H9 (cell line): ENCODE data around the gene IFT27. TPM values are rescaled to one million over a fixed set of nuclear protein-coding genes. Genes with fewer than 3 reads are reported as not detected.

ENCODE experiments used
- DNase-seq: peaks from one replicate; pipeline ENCODE4 v3.0.0-alpha.2; 2017
- H2AFZ ChIP-seq: one replicate; pipeline ENCODE4 v1.6.1; 2013; ENCODE audit warnings: mild to moderate bottlenecking, low read length, control low read depth, moderate library complexity
- H2AK5ac ChIP-seq: 2 replicates; pipeline ENCODE4 v1.6.1; 2013; ENCODE audit warnings: low read length, control low read depth, mixed read lengths; ENCODE audit not compliant: insufficient read length
- H2BK120ac ChIP-seq: one replicate; pipeline ENCODE4 v1.6.1; 2013; ENCODE audit warnings: low read depth, mild to moderate bottlenecking, low read length, control low read depth, inconsistent platforms; ENCODE audit not compliant: poor library complexity, severe bottlenecking
- H2BK12ac ChIP-seq: 2 replicates; pipeline ENCODE4 v1.6.1; 2013; ENCODE audit warnings: low read length, control low read depth, mixed read lengths, low read depth; ENCODE audit not compliant: insufficient read length
- H2BK15ac ChIP-seq: 2 replicates; pipeline ENCODE4 v1.6.1; 2013; ENCODE audit warnings: low read depth, low read length, control low read depth
- H2BK20ac ChIP-seq: one replicate; pipeline ENCODE4 v1.6.1; 2013; ENCODE audit warnings: low read depth, mild to moderate bottlenecking, low read length, control low read depth, inconsistent platforms; ENCODE audit not compliant: poor library complexity, severe bottlenecking
- H2BK5ac ChIP-seq: 2 replicates; pipeline ENCODE4 v1.6.1; 2013; ENCODE audit warnings: low read length, control low read depth, mixed read lengths; ENCODE audit not compliant: insufficient read length
- H3K14ac ChIP-seq: 2 replicates; pipeline ENCODE4 v1.6.1; 2013; ENCODE audit warnings: low read length, control low read depth; ENCODE audit not compliant: insufficient read depth
- H3K18ac ChIP-seq: 2 replicates; pipeline ENCODE4 v1.6.1; 2013; ENCODE audit warnings: low read depth, mild to moderate bottlenecking, mixed read lengths, low read length, control low read depth; ENCODE audit not compliant: insufficient read length
- H3K23ac ChIP-seq: 2 replicates; pipeline ENCODE4 v1.6.1; 2013; ENCODE audit warnings: low read length, control low read depth, mixed read lengths, low read depth; ENCODE audit not compliant: insufficient read length
- H3K23me2 ChIP-seq: 2 replicates; pipeline ENCODE4 v1.6.1; 2013; ENCODE audit warnings: low read depth, mild to moderate bottlenecking, mixed read lengths, low read length, control low read depth; ENCODE audit not compliant: insufficient read length, poor library complexity, severe bottlenecking
- H3K27ac ChIP-seq: 2 replicates; pipeline ENCODE4 v1.5.1; 2013; ENCODE audit warnings: low read length, control low read depth, mixed read lengths, low read depth; ENCODE audit not compliant: insufficient read length
- H3K27me3 ChIP-seq: 2 replicates; pipeline ENCODE4 v1.6.1; 2013; ENCODE audit warnings: low read length, control low read depth, inconsistent platforms; ENCODE audit not compliant: insufficient read depth
- H3K4ac ChIP-seq: 2 replicates; pipeline ENCODE4 v1.6.1; 2013; ENCODE audit warnings: low read depth, mild to moderate bottlenecking, control low read depth, inconsistent platforms, low read length, moderate library complexity
- H3K4me1 ChIP-seq: 2 replicates; pipeline ENCODE4 v1.6.1; 2013; ENCODE audit warnings: low read length, control low read depth, inconsistent platforms; ENCODE audit not compliant: insufficient read depth
- H3K4me2 ChIP-seq: 2 replicates; pipeline ENCODE4 v1.6.1; 2013; ENCODE audit warnings: low read length, control low read depth, mixed read lengths; ENCODE audit not compliant: insufficient read length, insufficient read depth
- H3K56ac ChIP-seq: 2 replicates; pipeline ENCODE4 v1.6.1; 2013; ENCODE audit warnings: low read depth, mild to moderate bottlenecking, mixed read lengths, low read length, control low read depth; ENCODE audit not compliant: insufficient read length
- H3K79me1 ChIP-seq: 2 replicates; pipeline ENCODE4 v1.6.1; 2013; ENCODE audit warnings: low read depth, mild to moderate bottlenecking, moderate library complexity, low read length, control low read depth, inconsistent platforms; ENCODE audit not compliant: insufficient read depth, poor library complexity, severe bottlenecking
- H3K79me2 ChIP-seq: 2 replicates; pipeline ENCODE4 v1.6.1; 2013; ENCODE audit warnings: low read length, control low read depth, inconsistent platforms; ENCODE audit not compliant: insufficient read depth
- H3K9ac ChIP-seq: 2 replicates; pipeline ENCODE4 v1.6.1; 2013; ENCODE audit warnings: low read length, control low read depth, mixed read lengths; ENCODE audit not compliant: insufficient read length; ENCODE audit errors: extremely low read depth
- H3K9me3 ChIP-seq: one replicate; pipeline ENCODE4 v1.6.1; 2013; ENCODE audit warnings: low read depth, low read length, inconsistent platforms; ENCODE audit not compliant: control insufficient read depth
- H3T11ph ChIP-seq: one replicate; pipeline ENCODE4 v1.6.1; 2013; ENCODE audit warnings: mild to moderate bottlenecking, low read length, control low read depth, inconsistent platforms
- H4K20me1 ChIP-seq: one replicate; pipeline ENCODE4 v1.6.1; 2013; ENCODE audit not compliant: control insufficient read depth, insufficient read length, insufficient read depth
- H4K5ac ChIP-seq: 2 replicates; pipeline ENCODE4 v1.6.1; 2013; ENCODE audit warnings: low read depth, mild to moderate bottlenecking, mixed read lengths, low read length, control low read depth; ENCODE audit not compliant: insufficient read length
- H4K8ac ChIP-seq: replicated peaks from 2 replicates; pipeline ENCODE4 v1.6.1; 2013; ENCODE audit warnings: low read length, control low read depth, mixed read lengths, low read depth; ENCODE audit not compliant: insufficient read length
- H4K91ac ChIP-seq: 2 replicates; pipeline ENCODE4 v1.6.1; 2013; ENCODE audit warnings: low read depth, mild to moderate bottlenecking, moderate library complexity, mixed read lengths, low read length, control low read depth; ENCODE audit not compliant: insufficient read length
- H3K27ac Mint-ChIP-seq, 3 experiments: 2 replicates in 2 of 3; 3 replicates in 1 of 3; pipeline ENCODE4 v1.8.0; 2020 to 2021; ENCODE audit warnings: mixed read lengths in 3 of 3, mild to moderate bottlenecking in 1 of 3, moderate library complexity in 1 of 3
- H3K27me3 Mint-ChIP-seq: 2 replicates; pipeline ENCODE4 v1.8.0; 2021; ENCODE audit warnings: low read depth, mild to moderate bottlenecking, moderate library complexity, mixed read lengths
- H3K36me3 Mint-ChIP-seq, 3 experiments: 2 replicates in 2 of 3; 3 replicates in 1 of 3; pipeline ENCODE4 v1.8.0; 2020 to 2021; ENCODE audit warnings: low read depth in 3 of 3, mixed read lengths in 3 of 3; ENCODE audit not compliant: insufficient read depth in 1 of 3
- H3K4me1 Mint-ChIP-seq, 2 experiments: 2 replicates each; pipeline ENCODE4 v1.8.0; 2020; ENCODE audit warnings: mixed read lengths in 2 of 2
- H3K4me3 Mint-ChIP-seq, 2 experiments: 2 replicates in 1 of 2; 3 replicates in 1 of 2; pipeline ENCODE4 v1.8.0; 2020 to 2021; ENCODE audit warnings: mild to moderate bottlenecking in 2 of 2, mixed read lengths in 2 of 2, moderate library complexity in 1 of 2
- H3K9me3 Mint-ChIP-seq, 2 experiments: 2 replicates in 1 of 2; 3 replicates in 1 of 2; pipeline ENCODE4 v1.8.0; 2020; ENCODE audit warnings: mild to moderate bottlenecking in 2 of 2, mixed read lengths in 2 of 2, moderate library complexity in 1 of 2
- whole genome bisulfite sequencing: extraction: QIAGEN DNeasy Blood & Tissue Kit; methylation state at CpG from one replicate; pipeline ENCODE4 v1.1.7; 2013; ENCODE audit warnings: missing lambda C conversion rate, low lambda C conversion rate, mixed read lengths; ENCODE audit not compliant: insufficient read length; ENCODE audit errors: extremely low coverage; 5-methylcytosine and 5-hydroxymethylcytosine counted together
- total RNA-seq: library from RNA; stranded (reverse); gene quantifications from 2 replicates; pipeline ENCODE4 v1.2.1, GENCODE V29; 2021
- TF ChIP-seq, protein P1 (sequence below): fragments of 200-600 bp; sonication (generic); conservative IDR thresholded peaks from 3 replicates; pipeline ENCODE4 v1.8.0; 2021; ENCODE audit warnings: antibody characterized with exemption, mild to moderate bottlenecking

The IFT27 gene
- total RNA-seq, 1 experiment from 2014 or later = 43.4 TPM

DNA sequence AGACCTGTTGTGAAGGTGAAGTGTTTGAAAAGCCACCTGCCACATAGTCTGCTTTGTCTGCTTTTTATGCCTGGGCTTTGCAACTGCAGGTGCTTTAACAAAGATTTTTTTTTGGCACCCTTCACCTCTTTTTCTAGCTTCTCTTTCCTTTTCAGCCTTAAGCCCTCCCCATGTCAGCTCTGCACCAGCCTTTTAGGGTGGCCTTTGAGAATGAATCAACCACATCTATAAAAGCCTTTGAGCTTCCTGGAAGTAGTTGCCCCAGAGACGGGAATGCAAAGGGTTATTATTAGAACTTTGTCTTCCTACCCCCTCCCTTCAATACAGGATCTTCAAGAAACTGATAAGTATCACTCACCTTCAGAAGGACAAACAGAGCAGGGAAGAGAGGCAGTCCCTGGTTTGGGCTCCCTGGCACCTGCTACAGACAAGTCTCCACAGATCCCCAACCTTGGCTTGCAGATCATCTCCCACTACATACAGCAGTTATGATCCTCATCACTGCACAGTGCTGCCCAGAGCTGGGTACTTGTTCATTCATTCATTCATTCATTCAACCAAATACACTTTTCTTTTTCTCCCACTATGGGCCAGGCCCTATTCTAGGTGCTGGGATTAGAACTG lies 32.9 kb upstream of the IFT27 start:
- no peak overlapping the region for H3T11ph ChIP-seq
- no peak overlapping the region for H3K4me2 ChIP-seq
- H2BK12ac ChIP-seq = no peak overlapping the region
- no peaks in the 10 kb centered on the region for H3K9me3 ChIP-seq
- H3K9ac ChIP-seq = no peak overlapping the region
- H4K20me1 ChIP-seq = no peaks in the 10 kb centered on the region
- no peaks in the 10 kb centered on the region for H3K9me3 Mint-ChIP-seq
- H3K4ac ChIP-seq = no peak overlapping the region
- H4K91ac ChIP-seq = no peak overlapping the region
- H3K14ac ChIP-seq = no peak overlapping the region
- H3K18ac ChIP-seq = no peak overlapping the region
- H3K27ac ChIP-seq = no peak overlapping the region
- H2AK5ac ChIP-seq = no peak overlapping the region
- no CpG with 5 or more reads among the region's 1 CpG for WGBS
- TF ChIP-seq, protein P1, sequence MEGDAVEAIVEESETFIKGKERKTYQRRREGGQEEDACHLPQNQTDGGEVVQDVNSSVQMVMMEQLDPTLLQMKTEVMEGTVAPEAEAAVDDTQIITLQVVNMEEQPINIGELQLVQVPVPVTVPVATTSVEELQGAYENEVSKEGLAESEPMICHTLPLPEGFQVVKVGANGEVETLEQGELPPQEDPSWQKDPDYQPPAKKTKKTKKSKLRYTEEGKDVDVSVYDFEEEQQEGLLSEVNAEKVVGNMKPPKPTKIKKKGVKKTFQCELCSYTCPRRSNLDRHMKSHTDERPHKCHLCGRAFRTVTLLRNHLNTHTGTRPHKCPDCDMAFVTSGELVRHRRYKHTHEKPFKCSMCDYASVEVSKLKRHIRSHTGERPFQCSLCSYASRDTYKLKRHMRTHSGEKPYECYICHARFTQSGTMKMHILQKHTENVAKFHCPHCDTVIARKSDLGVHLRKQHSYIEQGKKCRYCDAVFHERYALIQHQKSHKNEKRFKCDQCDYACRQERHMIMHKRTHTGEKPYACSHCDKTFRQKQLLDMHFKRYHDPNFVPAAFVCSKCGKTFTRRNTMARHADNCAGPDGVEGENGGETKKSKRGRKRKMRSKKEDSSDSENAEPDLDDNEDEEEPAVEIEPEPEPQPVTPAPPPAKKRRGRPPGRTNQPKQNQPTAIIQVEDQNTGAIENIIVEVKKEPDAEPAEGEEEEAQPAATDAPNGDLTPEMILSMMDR = no peak
- no peak overlapping the region for H2BK20ac ChIP-seq
- no peak overlapping the region for H2BK5ac ChIP-seq
- no peak overlapping the region for H2AFZ ChIP-seq
- no peak overlapping the region for H3K4me3 Mint-ChIP-seq
- no peak overlapping the region for H4K8ac ChIP-seq
- no peaks in the 10 kb centered on the region for H3K4me1 ChIP-seq
- peaks cover 17 to 31% of the 10 kb centered on the region in 2 experiments for H3K4me1 Mint-ChIP-seq
- H3K27me3 Mint-ChIP-seq = peaks cover 30% of the 10 kb centered on the region
- no peak overlapping the region for H3K23ac ChIP-seq
- H3K56ac ChIP-seq = no peak overlapping the region
- no peaks in the 10 kb centered on the region for H3K79me1 ChIP-seq
- DNase-seq = no peak
- no peaks in the 10 kb centered on the region for H3K27me3 ChIP-seq
- no peaks in the 10 kb centered on the region for H3K36me3 Mint-ChIP-seq
- no peak overlapping the region for H4K5ac ChIP-seq
- no peak overlapping the region for H2BK120ac ChIP-seq
- no peaks in the 10 kb centered on the region for H3K79me2 ChIP-seq
- no peaks in the 10 kb centered on the region for H3K23me2 ChIP-seq
- no peak overlapping the region for H3K27ac Mint-ChIP-seq
- H2BK15ac ChIP-seq = no peak overlapping the region
